Activated CD4-positive, alpha-beta T cell treated with anti-CD3 and anti-CD28 coated beads, Interleukin-2, amount 10 ng/mL, durations not matched to agents 7 days and 5 days (primary cell): ENCODE data around the gene EMC9. TPM values are rescaled to one million over a fixed set of nuclear protein-coding genes. Genes with fewer than 3 reads are reported as not detected.
A peak's percentile ranks its signal among the peaks of the same experiment; 100 is the strongest.

Source experiments
- CTCF ChIA-PET: fragments of 350-600 bp; sonication (Branson Sonifier 250); formaldehyde crosslinking; loops from one replicate; lab custom pipeline; 2021; ENCODE audit warnings: antibody characterized with exemption; lab: Charles Lee
- POLR2A ChIA-PET: fragments of 350-600 bp; sonication (Branson Sonifier 250); formaldehyde crosslinking; loops from one replicate; lab custom pipeline; 2021; ENCODE audit warnings: antibody characterized with exemption; lab: Charles Lee
- DNase-seq: peaks from one replicate; pipeline ENCODE4 v3.0.0-alpha.2; 2020
- H3K27ac Mint-ChIP-seq: one replicate; pipeline ENCODE4 v1.8.0; 2021; ENCODE audit warnings: mild to moderate bottlenecking, moderate library complexity, mixed read lengths
- H3K27me3 Mint-ChIP-seq: one replicate; pipeline ENCODE4 v1.8.0; 2021; ENCODE audit warnings: mixed read lengths
- H3K36me3 Mint-ChIP-seq: one replicate; pipeline ENCODE4 v1.8.0; 2021; ENCODE audit warnings: low read depth, mixed read lengths
- H3K4me1 Mint-ChIP-seq: one replicate; pipeline ENCODE4 v1.8.0; 2021; ENCODE audit warnings: mixed read lengths
- H3K4me3 Mint-ChIP-seq: one replicate; pipeline ENCODE4 v1.8.0; 2021; ENCODE audit warnings: mild to moderate bottlenecking, moderate library complexity, mixed read lengths
- H3K9me3 Mint-ChIP-seq: one replicate; pipeline ENCODE4 v1.8.0; 2021; ENCODE audit warnings: mixed read lengths
- total RNA-seq, 2 experiments: library from RNA; stranded (reverse); gene quantifications; one replicate each; pipeline ENCODE4 v1.2.3, GENCODE V29; 2021

The EMC9 gene
- total RNA-seq, 2 experiments from 2014 or later: 37.1 to 41.0 TPM

GRCh38 chr14:24156840-24157239, 15.4 kb upstream of the EMC9 start:
- H3K4me3 Mint-ChIP-seq: no peak overlapping the region
- DNase-seq: no peak
- H3K36me3 Mint-ChIP-seq: peaks cover 71% of the 10 kb centered on the region
- peak overlapping the region; percentile 60 for H3K27ac Mint-ChIP-seq
- CTCF ChIA-PET: interaction anchor here (0.7 to 2.3 kb wide), 3 partner anchors 19 to 81 kb away, joined by 3 to 5 read pairs (median 3); partner anchors contain the start of genes DCAF11 and NRL
- POLR2A ChIA-PET: no interaction called here
- H3K27me3 Mint-ChIP-seq: no peaks in the 10 kb centered on the region
- peaks cover 32% of the 10 kb centered on the region for H3K4me1 Mint-ChIP-seq
- H3K9me3 Mint-ChIP-seq: no peaks in the 10 kb centered on the region

GRCh38 chr14:24155100-24155499, 13.7 kb upstream of the EMC9 start:
- H3K27ac Mint-ChIP-seq: peak overlapping the region; percentile 37

GRCh38 chr14:24151404-24152080, 10.2 kb upstream of the EMC9 start:
- Mint-ChIP-seq H3K4me3 (no peak overlapping the region), H3K27me3 (no peaks in the 10 kb centered on the region), H3K27ac (no peak overlapping the region), H3K4me1 (peaks cover 42% of the 10 kb centered on the region), H3K36me3 (peaks cover 64% of the 10 kb centered on the region), H3K9me3 (no peaks in the 10 kb centered on the region)
- ChIA-PET CTCF (interaction anchor here (1.0 to 4.1 kb wide), 3 partner anchors 10 to 14 kb away, joined by 3 to 57 read pairs (median 5); partner anchors contain the start of genes EMC9 and IRF9), POLR2A (no interaction called here)
- no peak for DNase-seq

More at GRCh38 chr14:24155100-24155499, 13.7 kb upstream of the EMC9 start:
- Mint-ChIP-seq H3K4me3 (no peak overlapping the region), H3K4me1 (peaks cover 31% of the 10 kb centered on the region), H3K27me3 (no peaks in the 10 kb centered on the region), H3K36me3 (peaks cover 68% of the 10 kb centered on the region), H3K9me3 (no peaks in the 10 kb centered on the region)
- DNase-seq: no peak
- CTCF ChIA-PET: interaction anchor here (0.6 to 1.6 kb wide), 4 partner anchors 14 to 30 kb away, joined by 3 read pairs; partner anchors contain the start of gene EMC9
- POLR2A ChIA-PET: no interaction called here

- peaks cover 67% of the 10 kb centered on the region for H3K36me3 Mint-ChIP-seq
- H3K9me3 Mint-ChIP-seq: no peaks in the 10 kb centered on the region
- POLR2A ChIA-PET: interaction anchor here (0.5 kb wide), 1 partner anchor 9 kb away, joined by 4 read pairs; no protein-coding TSS in a partner anchor
- no peaks in the 10 kb centered on the region for H3K27me3 Mint-ChIP-seq
- CTCF ChIA-PET: interaction anchor here (1.0 to 4.1 kb wide), 3 partner anchors 10 to 13 kb away, joined by 3 to 57 read pairs (median 5); partner anchors contain the start of genes EMC9 and IRF9
- peak overlapping the region; percentile 66 for H3K27ac Mint-ChIP-seq
- no peak overlapping the region for H3K4me3 Mint-ChIP-seq
- H3K4me1 Mint-ChIP-seq: peaks cover 43% of the 10 kb centered on the region
- no peak for DNase-seq
These were observed 9.6 kb upstream of the EMC9 start for GRCh38 chr14:24150993-24151392.

- peak overlapping the region; percentile 66 for H3K27ac Mint-ChIP-seq
- DNase-seq: no peak
- POLR2A ChIA-PET: interaction anchor here (0.5 kb wide), 1 partner anchor 9 kb away, joined by 4 read pairs; no protein-coding TSS in a partner anchor
These were observed 9.2 kb upstream of the EMC9 start for GRCh38 chr14:24150567-24150966.

GRCh38 chr14:24150061-24150460, 8.7 kb upstream of the EMC9 start:
- CTCF ChIA-PET: interaction anchor here (0.5 to 4.1 kb wide), 4 partner anchors 11 to 285 kb away, joined by 3 to 57 read pairs (median 3); partner anchors contain the start of gene IRF9

More at GRCh38 chr14:24150567-24150966, 9.2 kb upstream of the EMC9 start:
- peaks cover 46% of the 10 kb centered on the region for H3K4me1 Mint-ChIP-seq
- H3K27me3 Mint-ChIP-seq: no peaks in the 10 kb centered on the region
- H3K4me3 Mint-ChIP-seq: no peak overlapping the region
- CTCF ChIA-PET: interaction anchor here (0.8 to 4.1 kb wide), 4 partner anchors 11 to 285 kb away, joined by 3 to 57 read pairs (median 3); partner anchors contain the start of gene IRF9
- no peaks in the 10 kb centered on the region for H3K9me3 Mint-ChIP-seq
- peaks cover 67% of the 10 kb centered on the region for H3K36me3 Mint-ChIP-seq

GRCh38 chr14:24149302-24149969, 8.0 kb upstream of the EMC9 start:
- Mint-ChIP-seq H3K4me1 (peaks cover 50% of the 10 kb centered on the region), H3K4me3 (peak overlapping the region; percentile 100), H3K9me3 (no peaks in the 10 kb centered on the region), H3K27ac (no peak overlapping the region), H3K36me3 (peaks cover 67% of the 10 kb centered on the region), H3K27me3 (no peaks in the 10 kb centered on the region)
- CTCF ChIA-PET: interaction anchor here (0.5 to 4.6 kb wide), 4 partner anchors 11 to 40 kb away, joined by 3 to 69 read pairs (median 34); partner anchors contain the start of gene IRF9
- POLR2A ChIA-PET: no interaction called here
- no peak for DNase-seq

More at GRCh38 chr14:24150061-24150460, 8.7 kb upstream of the EMC9 start:
- Mint-ChIP-seq H3K27ac (no peak overlapping the region), H3K9me3 (no peaks in the 10 kb centered on the region), H3K4me1 (peaks cover 49% of the 10 kb centered on the region), H3K27me3 (no peaks in the 10 kb centered on the region), H3K36me3 (peaks cover 67% of the 10 kb centered on the region), H3K4me3 (no peak overlapping the region)
- POLR2A ChIA-PET: no interaction called here
- DNase-seq: no peak

GRCh38 chr14:24147761-24148428, 6.5 kb upstream of the EMC9 start:
- H3K9me3 Mint-ChIP-seq: no peaks in the 10 kb centered on the region
- peak overlapping the region; percentile 85 for H3K27ac Mint-ChIP-seq
- ChIA-PET CTCF (interaction anchor here (0.6 to 4.6 kb wide), 7 partner anchors 10 to 1119 kb away, joined by 3 to 69 read pairs (median 7); partner anchors contain the start of genes IRF9, KHNYN and PSME1), POLR2A (interaction anchor here (0.7 to 3.6 kb wide), 2 partner anchors 13 to 33 kb away, joined by 3 to 25 read pairs; partner anchors contain the start of genes DCAF11, IRF9 and NRL)
- H3K36me3 Mint-ChIP-seq: peaks cover 79% of the 10 kb centered on the region
- DNase-seq: no peak
- H3K4me3 Mint-ChIP-seq: peak overlapping the region; percentile 100
- H3K27me3 Mint-ChIP-seq: no peaks in the 10 kb centered on the region
- H3K4me1 Mint-ChIP-seq: peaks cover 65% of the 10 kb centered on the region

- H3K27me3 Mint-ChIP-seq: no peaks in the 10 kb centered on the region
- H3K9me3 Mint-ChIP-seq: no peaks in the 10 kb centered on the region
- POLR2A ChIA-PET: interaction anchor here (1.2 to 3.6 kb wide), 5 partner anchors 10 to 99 kb away, joined by 3 to 25 read pairs (median 7); partner anchors contain the start of genes DCAF11, IRF9, NRL and PSME1
- peak within 1 kb of the TSS; percentile 100 for H3K4me3 Mint-ChIP-seq
- peak; percentile 100 for DNase-seq
- CTCF ChIA-PET: interaction anchor here (0.7 to 4.6 kb wide), 8 partner anchors 10 to 284 kb away, joined by 3 to 69 read pairs (median 6); partner anchors contain the start of genes IRF9, KHNYN, MDP1 and PSME1
- H3K4me1 Mint-ChIP-seq: peaks cover 68% of the 10 kb centered on the region
- H3K36me3 Mint-ChIP-seq: peaks cover 78% of the 10 kb centered on the region
- peak within 1 kb of the TSS; percentile 99 for H3K27ac Mint-ChIP-seq
These were observed 5.8 kb upstream of the EMC9 start, which contains the start of gene RNF31 for GRCh38 chr14:24146978-24147760. TSS of gene RNF31 (plus strand) at chr14:24147498. CDS start at chr14:24147699, 201 bp downstream.

GRCh38 chr14:24146453-24146977, 5.1 kb upstream of the EMC9 start, which contains the start of gene PSME2:
TSS of gene PSME2 (minus strand) at chr14:24146610. CDS start at chr14:24146581, 29 bp downstream.
- H3K4me1 Mint-ChIP-seq: peaks cover 71% of the 10 kb centered on the region
- peaks cover 78% of the 10 kb centered on the region for H3K36me3 Mint-ChIP-seq
- no peaks in the 10 kb centered on the region for H3K9me3 Mint-ChIP-seq
- peak; percentile 93 for DNase-seq
- ChIA-PET POLR2A (interaction anchor here (1.2 to 3.6 kb wide), 5 partner anchors 9 to 100 kb away, joined by 3 to 25 read pairs (median 7); partner anchors contain the start of genes DCAF11, IRF9, NRL and PSME1), CTCF (interaction anchor here (0.6 to 4.6 kb wide), 11 partner anchors 9 to 284 kb away, joined by 3 to 69 read pairs (median 4); partner anchors contain the start of genes IRF9, KHNYN and PSME1)
- H3K27ac Mint-ChIP-seq: peak within 1 kb of the TSS; percentile 99
- H3K27me3 Mint-ChIP-seq: no peaks in the 10 kb centered on the region
- H3K4me3 Mint-ChIP-seq: peak within 1 kb of the TSS; percentile 100
